Stimulated activated CD4-positive, alpha-beta T cell treated with anti-CD3 and anti-CD28 coated beads, TNF-alpha, amount 100 ng/mL, for 48 hours (primary cell): ENCODE results near the gene ZNF211.

Source experiments
- DNase-seq, 3 donors: peaks; one replicate each; pipeline ENCODE4 v3.0.0-alpha.2; 2020; ENCODE audit warnings: low read depth in 3 of 3

Gene ZNF211

GRCh38 chr19:57655443-57655842 lies 22.5 kb downstream of the ZNF211 start:
- DNase-seq = no peak

- DNase-seq = no peak
Observed at GRCh38 chr19:57656346-57656745, 23.4 kb downstream of the ZNF211 start.

GRCh38 chr19:57664269-57665127 lies 31.5 kb downstream of the ZNF211 start:
- no peak for DNase-seq

- DNase-seq = no peak
Observed at GRCh38 chr19:57665261-57665806, 32.4 kb downstream of the ZNF211 start.

- no peak for DNase-seq
Observed at GRCh38 chr19:57667228-57667627, 34.3 kb downstream of the ZNF211 start.

GRCh38 chr19:57668635-57669034 lies 35.7 kb downstream of the ZNF211 start, which contains the start of gene ZSCAN4:
ZSCAN4 (plus strand) TSS chr19:57668935; CDS start chr19:57676146, 7,211 bp downstream.
- DNase-seq = no peak

GRCh38 chr19:57671124-57671895 lies 38.3 kb downstream of the ZNF211 start:
- no peak for DNase-seq

- no peak for DNase-seq
Observed at GRCh38 chr19:57672466-57672865, 39.5 kb downstream of the ZNF211 start.

- DNase-seq = no peak
Observed at GRCh38 chr19:57675881-57676280, 42.9 kb downstream of the ZNF211 start.

- no peak for DNase-seq
Observed at GRCh38 chr19:57682226-57682766, 49.3 kb downstream of the ZNF211 start.

- no peak for DNase-seq
Observed at GRCh38 chr19:57686727-57687126, 53.8 kb downstream of the ZNF211 start.

- no peak for DNase-seq
Observed at GRCh38 chr19:57687363-57688010, 54.5 kb downstream of the ZNF211 start.

GRCh38 chr19:57688011-57688763 lies 55.2 kb downstream of the ZNF211 start:
- no peak for DNase-seq

- no peak for DNase-seq
Observed at GRCh38 chr19:57689750-57690149, 56.8 kb downstream of the ZNF211 start.
